Skeletal muscle cell (primary cell): ENCODE results near the gene SBNO2.
A peak's percentile ranks its signal among the peaks of the same experiment; 100 is the strongest.

Source experiments
- DNase-seq: peaks from one replicate; pipeline ENCODE4 v3.0.0-alpha.2; 2010; ENCODE audit warnings: low read depth
- H3K4me3 ChIP-seq: 2 replicates; pipeline ENCODE4 v1.5.1; 2011; ENCODE audit warnings: low read depth, mild to moderate bottlenecking, control low read depth, low read length, moderate library complexity

Gene SBNO2

GRCh38 chr19:1169921-1170885 lies 3.9 kb downstream of the SBNO2 start:
- peak; percentile 20 for DNase-seq
- H3K4me3 ChIP-seq: no peak overlapping the region

GRCh38 chr19:1169411-1169791 lies 4.7 kb downstream of the SBNO2 start:
- no peak for DNase-seq
- no peak overlapping the region for H3K4me3 ChIP-seq

GRCh38 chr19:1168572-1169410 lies 5.3 kb downstream of the SBNO2 start:
- no peak for DNase-seq
- H3K4me3 ChIP-seq: no peak overlapping the region

- no peak for DNase-seq
- no peak overlapping the region for H3K4me3 ChIP-seq
Observed at GRCh38 chr19:1167687-1168571, 6.1 kb downstream of the SBNO2 start.

GRCh38 chr19:1166872-1167573 lies 7.0 kb downstream of the SBNO2 start:
- H3K4me3 ChIP-seq: no peak overlapping the region
- no peak for DNase-seq

- H3K4me3 ChIP-seq: no peak overlapping the region
- no peak for DNase-seq
Observed at GRCh38 chr19:1164684-1165531, 9.2 kb downstream of the SBNO2 start.

- DNase-seq: no peak
- H3K4me3 ChIP-seq: no peak overlapping the region
Observed at GRCh38 chr19:1163934-1164683, 10.0 kb downstream of the SBNO2 start.

GRCh38 chr19:1163283-1163933 lies 10.7 kb downstream of the SBNO2 start:
- H3K4me3 ChIP-seq: no peak overlapping the region
- no peak for DNase-seq

- H3K4me3 ChIP-seq: no peak overlapping the region
- no peak for DNase-seq
Observed at GRCh38 chr19:1162404-1163282, 11.4 kb downstream of the SBNO2 start.

- no peak for DNase-seq
Observed at GRCh38 chr19:1161716-1162115, 12.4 kb downstream of the SBNO2 start.

GRCh38 chr19:1159864-1160595 lies 14.0 kb downstream of the SBNO2 start:
- no peak for DNase-seq
- no peak overlapping the region for H3K4me3 ChIP-seq

More at GRCh38 chr19:1161716-1162115, 12.4 kb downstream of the SBNO2 start:
- H3K4me3 ChIP-seq: no peak overlapping the region

GRCh38 chr19:1158885-1159448 lies 15.1 kb downstream of the SBNO2 start:
- no peak for DNase-seq
- H3K4me3 ChIP-seq: no peak overlapping the region

GRCh38 chr19:1157931-1158884 lies 15.9 kb downstream of the SBNO2 start:
- DNase-seq: no peak
- H3K4me3 ChIP-seq: no peak overlapping the region
